Urinary bladder (tissue), 4 donors: ENCODE data around the gene MED27. TPM values are rescaled to one million over a fixed set of nuclear protein-coding genes. Genes with fewer than 3 reads are reported as not detected.

Experiments
- DNase-seq: peaks from one replicate; pipeline ENCODE4 v3.0.0-alpha.2; 2015; ENCODE audit errors: extremely low spot score
- H3K27ac ChIP-seq: one replicate; pipeline ENCODE4 v1.5.1; 2013; ENCODE audit warnings: low read depth, mild to moderate bottlenecking, moderate library complexity
- H3K36me3 ChIP-seq: one replicate; pipeline ENCODE4 v1.6.1; 2013; ENCODE audit warnings: mild to moderate bottlenecking, moderate library complexity; ENCODE audit not compliant: insufficient read depth
- H3K4me1 ChIP-seq: one replicate; pipeline ENCODE4 v1.6.1; 2013; ENCODE audit warnings: mild to moderate bottlenecking, moderate library complexity; ENCODE audit not compliant: insufficient read depth
- H3K4me3 ChIP-seq: one replicate; pipeline ENCODE4 v1.5.1; 2013; ENCODE audit warnings: low read depth, low read length
- WGBS: extraction: QIAGEN DNeasy Blood & Tissue Kit; methylation state at CpG from one replicate; pipeline ENCODE4 v1.1.7; 2013; 5-methylcytosine and 5-hydroxymethylcytosine counted together
- polyA plus RNA-seq: library from polyadenylated mRNA; stranded (reverse); fragments of 200-250 nt; gene quantifications from one replicate; pipeline ENCODE4 v1.2.3, GENCODE V29; 2013
- total RNA-seq: library from RNA; depleted of rRNA; stranded (reverse); fragments of >200 nt; gene quantifications from one replicate; pipeline ENCODE4 v1.2.3, GENCODE V29; 2014
- donor health status: healthy with polysubstance abuse.
- donor health status: healthy.

MED27 gene
- total and polyA plus RNA-seq, 2 donors: 7.7 to 26.6 TPM

DNA sequence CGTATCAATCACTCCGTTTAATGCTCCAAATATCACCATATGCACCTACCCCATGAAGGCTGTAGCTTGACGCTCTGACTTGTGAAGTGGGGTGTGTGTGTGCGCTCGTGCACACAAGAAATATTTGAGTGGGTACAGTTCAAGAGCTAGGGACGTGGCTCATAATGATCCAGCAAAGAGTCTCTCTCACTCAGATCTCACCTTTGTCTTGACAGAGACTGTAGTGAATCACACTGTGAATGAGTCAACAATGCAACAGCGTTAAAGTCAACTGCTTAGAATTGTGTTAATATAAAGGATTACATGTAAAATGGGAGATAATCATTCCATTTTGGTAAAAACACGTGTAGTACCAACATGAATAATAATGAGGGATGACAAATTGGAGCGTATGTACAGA is 119.4 kb downstream of the MED27 start:
- WGBS: 92% methylated on average over 9 of the region's 9 CpGs
- H3K36me3 ChIP-seq: peaks cover 2% of the 10 kb centered on the region
- no peaks in the 10 kb centered on the region for H3K4me1 ChIP-seq
- H3K4me3 ChIP-seq: no peak overlapping the region
- DNase-seq: no peak
- H3K27ac ChIP-seq: no peak overlapping the region

GRCh38 chr9:131959887-131960286 is 119.8 kb downstream of the MED27 start:
- no peak for DNase-seq
- H3K27ac ChIP-seq: no peak overlapping the region
- 88% methylated on average over 2 of the region's 2 CpGs for WGBS
- H3K36me3 ChIP-seq: peaks cover 2% of the 10 kb centered on the region
- no peaks in the 10 kb centered on the region for H3K4me1 ChIP-seq
- no peak overlapping the region for H3K4me3 ChIP-seq

GRCh38 chr9:131959056-131959455 is 120.6 kb downstream of the MED27 start:
- WGBS: 96% methylated on average over 3 of the region's 3 CpGs

GRCh38 chr9:131954299-131954698 is 125.4 kb downstream of the MED27 start:
- Histone ChIP-seq H3K4me1 (no peaks in the 10 kb centered on the region), H3K36me3 (no peaks in the 10 kb centered on the region), H3K27ac (no peak overlapping the region), H3K4me3 (no peak overlapping the region)
- WGBS: 100% methylated on average over 1 of the region's 1 CpG
- no peak for DNase-seq

More at GRCh38 chr9:131959056-131959455, 120.6 kb downstream of the MED27 start:
- H3K4me3 ChIP-seq: no peak overlapping the region
- no peaks in the 10 kb centered on the region for H3K4me1 ChIP-seq
- no peak overlapping the region for H3K27ac ChIP-seq
- H3K36me3 ChIP-seq: peaks cover 2% of the 10 kb centered on the region
- no peak for DNase-seq

DNA sequence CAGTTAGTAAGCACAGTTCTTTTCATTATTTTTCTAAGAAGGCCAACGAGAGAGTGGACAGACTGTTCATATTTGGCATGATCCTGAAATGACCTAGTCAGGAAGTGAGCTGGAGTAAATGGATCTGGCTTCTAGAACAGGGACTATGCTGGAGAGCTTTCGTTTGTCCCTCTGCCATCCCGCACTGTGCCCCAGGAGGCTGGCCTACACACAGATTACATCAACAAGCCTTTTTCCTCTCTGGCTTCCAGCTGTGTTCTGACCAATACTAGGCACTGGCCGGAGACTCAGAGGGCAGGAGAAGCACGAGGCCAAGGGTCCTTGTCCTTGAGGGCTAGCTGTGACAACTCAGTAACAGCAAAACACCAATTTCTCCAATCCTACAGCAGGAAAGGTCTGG is 127.8 kb downstream of the MED27 start:
- Histone ChIP-seq H3K36me3 (no peaks in the 10 kb centered on the region), H3K4me1 (no peaks in the 10 kb centered on the region), H3K4me3 (no peak overlapping the region), H3K27ac (no peak overlapping the region)
- WGBS: 54% methylated on average over 5 of the region's 5 CpGs
- DNase-seq: no peak

- Histone ChIP-seq H3K36me3 (no peaks in the 10 kb centered on the region), H3K27ac (no peak overlapping the region), H3K4me3 (no peak overlapping the region), H3K4me1 (no peaks in the 10 kb centered on the region)
- 83% methylated on average over 3 of the region's 3 CpGs for WGBS
- DNase-seq: no peak
Measured at GRCh38 chr9:131951155-131951554, 128.5 kb downstream of the MED27 start.

DNA sequence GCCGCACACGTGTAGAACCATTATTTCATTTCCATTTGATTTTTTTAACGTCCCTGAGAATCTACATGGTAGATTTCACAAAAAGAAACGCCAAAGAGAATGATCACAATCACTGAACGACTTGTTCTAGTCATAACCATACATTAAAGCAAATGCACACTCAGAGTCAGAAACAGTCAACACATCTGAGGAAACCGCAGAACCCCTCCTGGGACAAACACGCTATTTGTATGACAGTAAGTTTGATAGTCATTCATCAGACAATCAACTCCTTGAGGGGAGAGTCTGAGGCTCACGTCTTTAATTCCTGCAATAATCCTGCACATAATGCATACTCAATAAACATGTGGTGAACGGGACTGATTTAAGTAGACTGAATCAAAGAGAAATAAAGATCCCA is 129.2 kb downstream of the MED27 start:
- Histone ChIP-seq H3K4me3 (no peak overlapping the region), H3K4me1 (no peaks in the 10 kb centered on the region), H3K36me3 (no peaks in the 10 kb centered on the region), H3K27ac (no peak overlapping the region)
- 90% methylated on average over 9 of the region's 9 CpGs for WGBS
- DNase-seq: no peak

DNA sequence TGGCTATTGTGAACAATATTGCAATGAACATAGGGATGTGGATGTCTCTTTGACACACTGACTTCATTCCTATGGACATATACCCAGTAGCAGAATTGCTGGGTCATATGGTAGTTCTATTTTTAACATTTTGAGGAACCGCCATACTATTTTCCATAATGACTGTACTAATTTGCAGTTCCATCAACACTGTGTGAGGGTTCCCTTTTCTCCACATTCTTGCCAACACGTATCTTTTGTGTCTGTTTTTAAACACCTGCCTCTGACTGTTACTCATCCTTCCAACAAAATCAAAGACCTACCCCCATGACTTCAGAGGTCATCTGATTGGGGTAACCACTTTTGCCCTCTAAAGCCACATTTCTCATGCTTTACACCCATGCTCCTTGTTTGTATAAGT is 133.5 kb downstream of the MED27 start:
- Histone ChIP-seq H3K4me3 (no peak overlapping the region), H3K4me1 (no peaks in the 10 kb centered on the region), H3K27ac (no peak overlapping the region), H3K36me3 (no peaks in the 10 kb centered on the region)
- 86% methylated on average over 2 of the region's 2 CpGs for WGBS
- DNase-seq: no peak

- DNase-seq: no peak
- 91% methylated on average over 12 of the region's 12 CpGs for WGBS
- H3K4me3 ChIP-seq: no peak overlapping the region
- H3K27ac ChIP-seq: no peak overlapping the region
- H3K36me3 ChIP-seq: no peaks in the 10 kb centered on the region
- no peaks in the 10 kb centered on the region for H3K4me1 ChIP-seq
Measured at GRCh38 chr9:131943351-131943841, 136.3 kb downstream of the MED27 start.

DNA sequence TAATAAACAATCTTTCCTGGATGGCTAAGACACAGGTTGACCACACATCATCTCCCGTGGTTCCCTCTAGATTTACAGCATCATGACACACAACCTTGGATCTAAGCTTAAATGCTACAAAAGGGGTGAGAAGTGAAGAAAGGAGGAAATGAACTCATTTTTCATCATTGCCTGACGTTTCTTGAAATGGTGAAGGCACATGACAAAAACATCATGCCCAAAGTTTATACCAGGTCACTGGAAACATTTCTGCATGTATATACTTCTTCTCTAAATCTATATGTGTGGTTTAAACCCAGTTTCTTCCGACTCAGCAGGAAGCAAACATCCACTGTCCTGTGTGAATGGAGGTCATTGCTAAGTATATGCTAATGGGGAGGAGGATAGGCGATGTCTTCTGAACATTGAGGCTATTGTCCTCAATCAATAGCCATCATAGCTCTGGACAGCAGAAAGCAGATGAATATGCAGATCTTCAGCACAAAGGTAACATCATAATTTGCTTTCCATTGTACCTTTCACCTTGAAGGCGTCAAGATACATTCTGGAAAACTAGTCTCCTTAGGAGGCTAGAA is 137.4 kb downstream of the MED27 start:
- no peak overlapping the region for H3K4me3 ChIP-seq
- H3K4me1 ChIP-seq: no peaks in the 10 kb centered on the region
- no peak for DNase-seq
- H3K36me3 ChIP-seq: no peaks in the 10 kb centered on the region
- WGBS: 82% methylated on average over 5 of the region's 5 CpGs
- H3K27ac ChIP-seq: no peak overlapping the region

- no peak for DNase-seq
- 93% methylated on average over 2 of the region's 2 CpGs for WGBS
- H3K4me3 ChIP-seq: no peak overlapping the region
- no peaks in the 10 kb centered on the region for H3K36me3 ChIP-seq
- H3K4me1 ChIP-seq: no peaks in the 10 kb centered on the region
- no peak overlapping the region for H3K27ac ChIP-seq
Measured at GRCh38 chr9:131937451-131937850, 142.2 kb downstream of the MED27 start.

- Histone ChIP-seq H3K4me1 (no peaks in the 10 kb centered on the region), H3K36me3 (no peaks in the 10 kb centered on the region), H3K4me3 (no peak overlapping the region), H3K27ac (no peak overlapping the region)
- 90% methylated on average over 3 of the region's 3 CpGs for WGBS
- no peak for DNase-seq
Measured at GRCh38 chr9:131936929-131937328, 142.7 kb downstream of the MED27 start.

DNA sequence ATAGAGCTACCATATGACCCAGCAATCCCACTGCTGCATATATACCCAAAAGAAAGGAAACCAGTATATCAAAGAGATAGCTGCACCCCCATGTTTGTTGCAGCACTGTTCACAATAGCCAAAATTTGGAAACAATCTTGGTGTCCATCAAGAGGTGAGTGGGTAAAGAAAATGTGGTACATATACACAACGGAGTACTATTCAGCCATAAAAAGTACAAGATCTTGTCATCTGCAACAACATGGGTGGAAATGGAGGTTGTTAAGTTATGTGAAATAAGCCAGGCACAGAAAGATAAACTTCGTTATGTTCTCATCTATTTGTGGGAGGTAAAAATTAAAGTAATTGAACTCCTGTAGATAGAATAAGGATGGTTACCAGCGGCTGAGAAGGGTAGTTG is 145.0 kb downstream of the MED27 start:
- Histone ChIP-seq H3K27ac (no peak overlapping the region), H3K4me1 (no peaks in the 10 kb centered on the region), H3K36me3 (no peaks in the 10 kb centered on the region), H3K4me3 (no peak overlapping the region)
- DNase-seq: no peak
- WGBS: 95% methylated on average over 3 of the region's 3 CpGs

DNA sequence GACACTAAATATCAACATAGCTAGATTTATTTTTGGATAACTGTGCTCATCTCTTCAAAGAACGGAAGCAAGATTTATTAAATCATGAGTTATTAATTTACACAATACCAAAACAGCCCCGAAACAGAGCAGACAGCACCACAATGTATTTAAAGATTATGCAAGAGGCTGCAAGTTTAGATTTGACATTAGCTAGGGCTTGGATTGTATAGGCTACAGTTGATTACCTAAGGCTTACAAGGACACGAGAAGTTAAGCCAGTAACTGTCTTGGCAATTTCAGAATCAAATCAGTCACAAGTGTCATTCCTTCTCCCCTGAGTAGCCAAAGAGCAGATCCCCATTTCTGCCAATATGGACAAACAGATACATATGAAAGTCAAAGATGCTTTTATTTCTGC is 152.6 kb downstream of the MED27 start:
- no peak overlapping the region for H3K27ac ChIP-seq
- no peak overlapping the region for H3K4me3 ChIP-seq
- DNase-seq: no peak
- no peaks in the 10 kb centered on the region for H3K4me1 ChIP-seq
- H3K36me3 ChIP-seq: peaks cover 1% of the 10 kb centered on the region
- WGBS: 61% methylated on average over 3 of the region's 3 CpGs
